Immature natural killer cell (primary cell): Measurements from ENCODE around the gene HDAC4. TPM values are rescaled to one million over a fixed set of nuclear protein-coding genes. Genes with fewer than 3 reads are reported as not detected.

Source experiments
- DNase-seq, 3 donors: peaks; one replicate each; pipeline ENCODE4 v3.0.0; 2022; ENCODE audit warnings: mixed read lengths in 1 of 3
- H3K27ac Mint-ChIP-seq, 6 donors: one replicate each; pipeline ENCODE4 v1.8.0; 2020; ENCODE audit warnings: mixed read lengths in 6 of 6, mild to moderate bottlenecking in 5 of 6, inconsistent platforms in 4 of 6, moderate library complexity in 3 of 6
- H3K27me3 Mint-ChIP-seq, 3 donors: one replicate each; pipeline ENCODE4 v1.8.0; 2020 to 2021; ENCODE audit warnings: low read depth in 3 of 3, mild to moderate bottlenecking in 3 of 3, mixed read lengths in 3 of 3, moderate library complexity in 3 of 3, inconsistent platforms in 1 of 3
- H3K36me3 Mint-ChIP-seq, 3 donors: one replicate each; pipeline ENCODE4 v1.8.0; 2020; ENCODE audit warnings: mixed read lengths in 3 of 3, inconsistent platforms in 2 of 3, mild to moderate bottlenecking in 2 of 3
- H3K4me1 Mint-ChIP-seq, 2 donors: one replicate each; pipeline ENCODE4 v1.8.0; 2020; ENCODE audit warnings: inconsistent platforms in 2 of 2, mild to moderate bottlenecking in 2 of 2, mixed read lengths in 2 of 2, moderate library complexity in 1 of 2
- H3K4me3 Mint-ChIP-seq, 5 donors: one replicate each; pipeline ENCODE4 v1.8.0; 2020; ENCODE audit warnings: mild to moderate bottlenecking in 5 of 5, mixed read lengths in 5 of 5, inconsistent platforms in 3 of 5, moderate library complexity in 3 of 5
- H3K9me3 Mint-ChIP-seq, 6 donors: one replicate each; pipeline ENCODE4 v1.8.0; 2020; ENCODE audit warnings: mild to moderate bottlenecking in 6 of 6, mixed read lengths in 6 of 6, inconsistent platforms in 4 of 6, moderate library complexity in 3 of 6
- polyA plus RNA-seq, 3 donors: library from polyadenylated mRNA; unstranded; fragments of 300-500 nt; fragmentation: Illumina TruSeq; gene quantifications; one replicate each; pipeline ENCODE4 v1.2.3, GENCODE V29; 2021

Gene HDAC4
- polyA plus RNA-seq, 3 donors from 2014 or later, result 1.9 to 8.1 (median 5.1) TPM

DNA sequence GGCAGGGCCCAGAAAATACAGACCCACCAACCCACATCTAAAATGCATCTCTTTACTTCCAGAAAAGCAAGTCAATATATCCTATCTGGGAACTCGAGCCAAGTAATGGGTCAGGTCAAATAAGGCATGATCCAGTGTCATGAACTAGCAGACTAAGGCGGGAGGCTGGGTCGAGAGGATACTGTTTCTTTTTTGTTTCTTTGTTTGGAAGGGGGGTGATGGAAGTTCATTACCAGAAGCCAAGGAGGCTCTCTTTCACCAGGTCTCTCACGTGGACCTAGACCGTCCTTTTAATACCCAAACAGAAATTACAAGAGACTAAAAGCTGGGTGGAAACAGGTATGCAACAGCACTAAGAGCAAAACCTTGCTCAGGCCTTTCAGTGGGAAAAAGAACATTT, 108.3 kb downstream of the HDAC4 start:
- H3K27ac Mint-ChIP-seq, result peak overlapping the region in 4 of 6 donors; percentile 20 to 66 (median 42)
- H3K27me3 Mint-ChIP-seq, result peaks cover 3 to 5% (median 4%) of the 10 kb centered on the region in 3 donors
- H3K36me3 Mint-ChIP-seq, result no peaks in the 10 kb centered on the region
- no peak for DNase-seq
- no peak overlapping the region for H3K4me3 Mint-ChIP-seq
- peaks cover 51 to 60% of the 10 kb centered on the region in 2 donors for H3K4me1 Mint-ChIP-seq
- H3K9me3 Mint-ChIP-seq, result no peaks in the 10 kb centered on the region

DNA sequence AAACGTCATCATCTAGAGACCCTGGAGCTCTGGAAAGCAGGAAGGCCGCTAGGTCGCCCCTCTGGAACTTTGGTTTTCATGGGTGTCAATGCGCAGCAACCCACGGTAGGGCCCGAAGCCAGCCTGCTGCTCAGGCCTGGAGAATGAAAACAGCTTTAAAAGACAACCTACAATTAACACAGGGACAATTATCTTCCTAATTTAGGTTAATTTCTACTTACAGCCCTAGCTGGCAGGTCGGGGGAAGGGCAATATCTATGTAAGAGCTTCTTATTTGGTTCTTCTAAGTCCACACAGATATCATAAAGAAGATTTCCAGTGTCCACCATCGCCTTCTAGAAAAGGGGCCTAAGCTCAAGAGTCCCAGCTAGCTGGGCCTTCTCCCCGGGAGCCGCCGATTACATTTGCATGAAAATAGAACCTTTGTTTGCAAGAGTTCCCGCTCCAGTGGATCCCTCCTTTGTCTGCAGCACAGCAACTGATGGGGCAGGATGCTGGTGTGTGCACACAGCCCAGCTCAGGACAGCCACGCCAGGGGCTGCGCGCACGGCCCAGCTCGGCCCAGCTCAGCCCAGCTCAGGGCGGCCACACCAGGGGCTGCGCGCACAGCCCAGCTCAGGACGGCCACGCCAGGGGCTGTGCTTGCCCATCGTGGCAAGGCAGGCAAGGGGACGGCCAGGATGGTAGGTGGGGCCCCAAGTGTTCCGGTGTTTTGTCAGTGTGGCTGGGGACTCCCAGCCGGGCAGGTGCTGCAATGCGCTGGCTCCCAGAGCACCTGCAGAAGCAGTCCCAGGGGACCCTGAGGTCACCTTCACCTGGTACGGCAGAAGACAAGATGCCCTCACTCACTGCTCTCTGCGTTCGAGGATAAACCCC, 109.1 kb downstream of the HDAC4 start:
- H3K4me3 Mint-ChIP-seq, result no peak overlapping the region
- DNase-seq, result no peak

DNA sequence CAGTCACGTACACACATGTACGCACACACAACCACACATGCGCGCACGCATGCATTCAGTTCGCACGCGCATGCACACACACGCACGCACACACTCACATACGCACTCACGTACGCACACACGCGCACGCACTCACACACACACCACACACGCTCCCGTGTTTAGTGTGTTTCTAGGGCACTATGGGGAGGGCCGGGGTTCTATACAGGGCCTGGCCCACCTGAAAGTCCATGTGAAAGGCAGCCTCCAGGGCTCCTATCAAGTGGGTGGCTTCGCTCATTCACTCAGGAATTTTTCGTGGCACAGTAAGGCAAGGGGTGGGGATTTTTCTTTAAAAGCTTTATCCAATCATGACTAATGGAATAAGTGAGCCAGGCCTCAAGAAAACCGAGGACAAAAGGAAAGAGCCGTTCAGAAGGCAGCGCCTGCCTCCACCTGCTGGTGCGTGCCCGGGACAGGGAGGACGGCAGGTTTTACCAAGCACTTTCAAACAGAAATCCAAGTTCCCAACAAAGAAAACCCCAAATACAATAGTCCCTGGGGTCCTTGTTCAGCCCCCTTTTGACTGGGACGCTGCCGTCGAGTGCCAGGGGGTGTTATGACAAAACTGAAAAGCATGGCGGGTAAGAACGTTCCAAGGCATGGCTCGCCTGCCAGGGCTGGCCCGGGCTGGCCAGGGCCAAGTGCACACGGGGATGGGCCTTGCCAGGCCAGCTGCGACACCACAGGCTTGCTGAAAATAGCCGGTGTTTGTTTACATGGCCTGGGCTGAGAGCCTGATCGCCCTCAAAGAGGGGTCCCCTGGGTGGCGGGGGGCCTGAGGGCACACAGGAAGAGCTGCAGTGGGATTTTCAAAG, 110.0 kb downstream of the HDAC4 start:
- peak overlapping the region in 5 of 6 donors; percentile 49 to 98 (median 74) for H3K27ac Mint-ChIP-seq
- DNase-seq, result no peak
- no peaks in the 10 kb centered on the region for H3K36me3 Mint-ChIP-seq
- H3K27me3 Mint-ChIP-seq, result peaks cover 3 to 6% (median 4%) of the 10 kb centered on the region in 3 donors
- no peaks in the 10 kb centered on the region for H3K9me3 Mint-ChIP-seq
- peaks cover 52 to 62% of the 10 kb centered on the region in 2 donors for H3K4me1 Mint-ChIP-seq
- H3K4me3 Mint-ChIP-seq, result no peak overlapping the region

More for the DNA sequence above, 109.1 kb downstream of the HDAC4 start:
- Mint-ChIP-seq H3K36me3 (no peaks in the 10 kb centered on the region), H3K9me3 (no peaks in the 10 kb centered on the region), H3K4me1 (peaks cover 53 to 62% of the 10 kb centered on the region in 2 donors), H3K27me3 (peaks cover 3 to 6% (median 6%) of the 10 kb centered on the region in 3 donors), H3K27ac (peak overlapping the region in 2 of 6 donors; percentile 50 to 66)

DNA sequence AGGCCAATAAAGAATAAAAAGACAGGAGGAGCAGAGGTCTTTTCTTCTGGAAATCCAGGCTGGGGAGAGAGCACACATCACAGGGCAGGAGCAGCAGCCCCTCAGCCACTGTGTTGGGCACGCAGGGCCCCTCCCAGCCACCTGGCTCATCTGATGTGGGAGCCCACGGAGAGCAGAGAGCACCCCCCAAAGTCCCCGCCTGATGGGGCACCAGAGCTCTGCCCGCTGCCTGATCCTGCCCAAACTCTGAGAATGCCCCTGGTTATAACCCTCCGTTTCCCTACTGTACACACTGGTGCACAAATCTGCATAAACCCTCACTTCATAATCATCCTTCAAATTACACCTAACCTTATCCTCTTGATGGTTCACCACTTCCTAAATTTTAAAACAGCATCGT, 111.3 kb downstream of the HDAC4 start:
- Mint-ChIP-seq H3K27me3 (peaks cover 3 to 6% (median 4%) of the 10 kb centered on the region in 3 donors), H3K36me3 (no peaks in the 10 kb centered on the region), H3K4me3 (peak overlapping the region; percentile 75 to 89 (median 83)), H3K4me1 (peaks cover 54 to 65% of the 10 kb centered on the region in 2 donors), H3K27ac (peak overlapping the region; percentile 97 to 99 (median 98)), H3K9me3 (no peaks in the 10 kb centered on the region)
- DNase-seq, result no peak

DNA sequence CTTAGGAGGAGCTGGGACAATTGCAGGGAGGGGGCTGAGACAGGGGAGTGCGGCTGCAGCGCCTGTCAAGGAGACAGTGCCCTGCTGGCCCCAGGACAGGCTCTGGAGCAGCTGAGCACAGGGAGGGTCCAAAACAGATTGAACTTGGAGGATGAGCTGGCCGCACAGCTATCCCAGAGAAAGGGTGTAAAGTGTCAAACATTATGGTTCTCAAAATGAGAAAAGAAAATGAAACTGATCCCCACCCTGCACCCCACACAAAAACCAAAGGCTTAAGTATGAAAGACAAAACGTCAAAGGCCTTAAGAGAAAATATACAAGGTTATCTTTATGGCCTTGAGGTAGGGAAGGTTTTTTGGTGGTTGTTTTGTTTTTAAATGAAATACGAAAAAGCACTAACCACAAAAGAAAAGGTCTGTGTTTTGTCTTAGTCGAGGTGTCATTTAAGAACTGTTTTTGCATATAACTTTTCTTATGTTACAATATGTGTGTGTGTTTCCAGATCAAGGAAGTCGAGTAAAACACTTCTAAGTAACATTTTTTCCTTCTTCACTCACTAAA, 111.8 kb downstream of the HDAC4 start:
- Mint-ChIP-seq H3K27ac (peak overlapping the region; percentile 97 to 99 (median 98)), H3K27me3 (peaks cover 3 to 6% (median 4%) of the 10 kb centered on the region in 3 donors), H3K4me3 (peak overlapping the region; percentile 75 to 89 (median 83)), H3K4me1 (peaks cover 49 to 62% of the 10 kb centered on the region in 2 donors), H3K9me3 (no peaks in the 10 kb centered on the region), H3K36me3 (no peaks in the 10 kb centered on the region)
- DNase-seq, result peak; percentile 69 to 72 (median 70)

DNA sequence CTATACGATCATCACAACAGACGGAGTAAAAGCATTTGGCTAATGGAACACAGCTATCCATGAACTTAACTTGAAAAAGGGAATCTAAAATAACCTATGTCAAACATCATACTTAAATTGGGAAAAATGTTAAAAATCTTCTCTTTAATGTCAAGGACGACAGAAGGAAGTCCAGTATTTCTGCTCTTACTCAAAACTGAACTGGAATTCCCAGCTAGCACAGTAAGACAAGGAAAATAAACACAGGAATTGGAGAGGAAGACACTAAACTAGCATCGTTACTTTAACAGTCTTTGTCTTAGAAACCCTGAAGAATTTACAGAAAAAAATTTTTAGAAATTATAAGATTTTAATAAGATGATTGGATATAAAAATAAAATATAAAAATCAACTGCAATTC, 112.6 kb downstream of the HDAC4 start:
- H3K27me3 Mint-ChIP-seq, result peaks cover 4 to 6% (median 6%) of the 10 kb centered on the region in 3 donors
- peak overlapping the region in 3 of 5 donors; percentile 49 to 89 (median 83) for H3K4me3 Mint-ChIP-seq
- H3K4me1 Mint-ChIP-seq, result peaks cover 47 to 63% of the 10 kb centered on the region in 2 donors
- DNase-seq, result no peak
- H3K27ac Mint-ChIP-seq, result peak overlapping the region; percentile 82 to 98 (median 97)
- H3K9me3 Mint-ChIP-seq, result no peaks in the 10 kb centered on the region
- H3K36me3 Mint-ChIP-seq, result no peaks in the 10 kb centered on the region

DNA sequence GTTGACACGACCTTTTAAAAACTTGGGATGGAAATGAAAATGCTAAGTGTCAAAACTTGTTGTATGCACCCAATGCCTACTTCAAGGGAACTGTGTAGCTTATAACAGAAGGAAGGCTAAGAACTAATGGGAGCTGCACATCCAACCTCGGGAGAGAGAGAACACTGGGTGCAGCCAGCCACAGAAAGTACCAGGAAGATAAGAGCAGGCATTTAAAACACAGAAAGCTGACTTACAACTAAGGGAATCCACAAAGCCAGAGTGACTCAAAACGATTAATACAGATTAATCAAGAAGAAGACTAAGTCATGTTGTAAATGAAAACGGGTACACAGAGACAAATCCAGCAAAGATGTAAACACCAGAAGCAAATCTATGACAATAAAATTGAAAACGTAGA, 113.4 kb downstream of the HDAC4 start:
- Mint-ChIP-seq H3K27ac (peak overlapping the region; percentile 65 to 98 (median 84)), H3K9me3 (no peaks in the 10 kb centered on the region), H3K36me3 (no peaks in the 10 kb centered on the region), H3K4me3 (peak overlapping the region in 2 of 5 donors; percentile 15 to 33), H3K4me1 (peaks cover 47 to 63% of the 10 kb centered on the region in 2 donors), H3K27me3 (peaks cover 4 to 6% (median 6%) of the 10 kb centered on the region in 3 donors)
- no peak for DNase-seq

DNA sequence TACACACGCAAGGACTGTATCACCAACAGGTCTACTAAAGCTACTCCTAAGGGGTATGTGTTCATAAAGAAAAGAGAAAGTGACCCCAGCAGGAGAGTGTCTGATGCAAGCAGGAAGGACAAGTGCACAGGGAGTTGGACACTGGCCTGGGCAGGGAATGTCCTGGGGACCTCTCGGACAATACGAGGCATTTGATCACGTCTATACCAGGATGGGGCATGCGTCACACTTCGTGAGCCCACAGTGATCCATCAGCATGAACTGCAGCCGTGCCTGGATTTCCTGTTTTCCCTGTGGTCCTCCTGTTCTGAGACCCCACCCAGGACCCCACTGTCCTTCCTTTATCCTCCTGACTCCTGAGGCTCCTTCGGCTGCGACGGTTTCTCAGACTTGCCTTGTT, 113.9 kb downstream of the HDAC4 start:
- peaks cover 4 to 6% (median 6%) of the 10 kb centered on the region in 3 donors for H3K27me3 Mint-ChIP-seq
- no peaks in the 10 kb centered on the region for H3K9me3 Mint-ChIP-seq
- H3K36me3 Mint-ChIP-seq, result no peaks in the 10 kb centered on the region
- no peak for DNase-seq
- peak overlapping the region in 5 of 6 donors; percentile 65 to 98 (median 86) for H3K27ac Mint-ChIP-seq
- H3K4me1 Mint-ChIP-seq, result peaks cover 47 to 63% of the 10 kb centered on the region in 2 donors
- peak overlapping the region in 1 of 5 donors; percentile 33 for H3K4me3 Mint-ChIP-seq

DNA sequence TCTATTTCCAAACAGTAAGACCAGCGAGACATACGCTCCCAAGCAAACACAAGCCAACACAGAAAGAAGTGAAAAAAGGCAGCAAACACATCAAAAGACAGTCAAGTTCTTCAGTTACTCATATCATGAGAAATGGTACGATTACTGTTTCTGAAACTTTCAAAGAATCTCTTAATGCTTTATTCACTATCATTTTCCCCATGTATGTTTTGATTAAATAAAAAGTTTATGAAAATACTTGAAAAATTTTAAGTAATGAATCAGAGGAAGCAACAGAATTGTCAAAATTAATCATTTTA, 114.9 kb downstream of the HDAC4 start:
- no peak for DNase-seq
- peak overlapping the region in 1 of 5 donors; percentile 64 for H3K4me3 Mint-ChIP-seq
- peaks cover 4 to 6% (median 6%) of the 10 kb centered on the region in 3 donors for H3K27me3 Mint-ChIP-seq
- H3K36me3 Mint-ChIP-seq, result no peaks in the 10 kb centered on the region
- peaks cover 47 to 63% of the 10 kb centered on the region in 2 donors for H3K4me1 Mint-ChIP-seq
- peak overlapping the region in 4 of 6 donors; percentile 22 to 65 (median 40) for H3K27ac Mint-ChIP-seq
- H3K9me3 Mint-ChIP-seq, result no peaks in the 10 kb centered on the region

DNA sequence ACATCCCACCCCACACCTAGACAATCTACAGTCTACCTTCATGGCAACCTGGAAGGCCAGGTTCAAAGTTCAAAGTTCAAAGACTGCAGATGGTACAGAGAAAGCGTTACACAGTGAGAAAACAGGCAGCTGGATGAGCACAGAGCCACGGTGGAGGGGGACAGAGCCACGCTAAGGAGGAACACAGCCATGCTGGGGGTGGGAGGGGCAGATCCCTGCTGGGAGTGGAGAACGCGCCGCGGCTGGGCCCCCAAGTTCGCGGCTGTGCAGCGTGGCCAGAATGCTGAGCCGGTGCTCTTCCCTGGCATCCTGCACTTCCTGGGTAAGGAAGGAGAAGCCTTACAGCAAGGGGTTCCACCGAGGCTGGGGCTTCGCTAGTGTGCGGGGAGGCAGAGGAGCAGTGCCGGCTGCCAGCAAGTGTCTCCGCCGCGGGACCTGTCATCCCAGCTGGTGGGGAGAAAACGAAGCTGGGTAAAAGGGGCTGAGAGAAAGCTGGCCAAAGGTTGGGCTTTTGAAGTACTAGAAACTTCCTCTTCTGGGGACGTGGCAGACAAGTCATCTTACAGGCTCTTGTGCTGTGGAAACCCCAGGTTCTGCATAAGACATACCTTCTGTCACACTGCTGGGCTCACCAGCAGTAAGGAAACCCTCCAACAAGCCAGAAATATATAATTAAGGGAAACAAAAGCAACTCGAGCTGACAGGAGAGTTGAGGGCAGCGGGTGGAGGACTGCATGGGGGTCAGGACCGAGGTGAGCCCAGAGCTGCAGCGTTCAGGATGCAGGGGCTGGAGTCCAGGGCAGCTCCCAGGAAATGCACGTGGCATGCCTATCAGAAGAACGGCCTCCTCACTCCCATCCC, 115.5 kb downstream of the HDAC4 start:
- peak overlapping the region; percentile 0 to 79 (median 62) for H3K27ac Mint-ChIP-seq
- no peak for DNase-seq
- H3K27me3 Mint-ChIP-seq, result peaks cover 2 to 6% (median 6%) of the 10 kb centered on the region in 3 donors
- no peaks in the 10 kb centered on the region for H3K9me3 Mint-ChIP-seq
- H3K36me3 Mint-ChIP-seq, result no peaks in the 10 kb centered on the region
- peaks cover 47 to 62% of the 10 kb centered on the region in 2 donors for H3K4me1 Mint-ChIP-seq
- H3K4me3 Mint-ChIP-seq, result peak overlapping the region; percentile 7 to 64 (median 42)

DNA sequence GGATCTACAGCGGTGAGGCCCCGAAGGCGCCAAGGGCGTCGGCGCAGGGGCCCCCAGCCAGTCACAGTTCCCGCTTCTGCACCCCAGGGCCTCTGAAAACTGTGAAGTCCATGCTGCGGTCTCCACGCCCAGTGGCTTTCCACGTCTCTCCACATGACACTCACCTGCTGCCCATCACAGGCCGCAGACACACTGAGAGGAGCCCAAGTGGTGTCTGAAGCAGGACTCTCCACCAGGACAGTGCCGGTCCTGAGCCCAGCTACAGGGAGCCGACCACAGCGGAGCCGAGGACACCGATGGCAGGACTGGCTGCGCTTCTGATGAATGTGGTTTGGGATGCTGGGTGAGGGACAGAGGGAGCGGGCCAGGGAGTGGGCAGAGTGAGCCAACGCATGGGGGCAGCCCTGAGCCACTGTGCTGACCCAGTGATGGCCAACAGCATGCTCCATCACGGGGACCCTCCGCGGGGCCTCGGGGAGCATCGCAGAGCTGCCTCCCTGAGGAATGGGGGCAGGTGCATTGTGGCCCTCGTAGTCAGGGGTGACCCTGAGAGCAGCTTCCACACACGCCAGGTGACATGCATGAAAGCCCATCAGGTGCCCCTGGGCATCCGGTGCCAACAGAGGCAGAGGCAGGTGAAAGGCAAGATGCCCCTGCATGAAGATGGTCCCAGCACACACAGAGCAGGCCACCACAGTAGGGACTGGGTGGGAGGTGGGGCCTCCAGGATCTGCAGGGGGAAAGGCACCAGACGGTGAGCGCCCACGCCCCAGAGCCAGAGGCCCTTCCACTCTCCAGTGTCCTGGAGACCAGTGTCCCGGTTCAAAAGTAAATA, 116.6 kb downstream of the HDAC4 start:
- Mint-ChIP-seq H3K9me3 (no peaks in the 10 kb centered on the region), H3K36me3 (no peaks in the 10 kb centered on the region), H3K27ac (peak overlapping the region in 1 of 6 donors; percentile 76), H3K27me3 (peaks cover 1 to 4% (median 2%) of the 10 kb centered on the region in 3 donors), H3K4me1 (peaks cover 44 to 51% of the 10 kb centered on the region in 2 donors), H3K4me3 (no peak overlapping the region)
- DNase-seq, result no peak
